ENCODE data around the gene ENHO.
"Not testable (repeated sequence)": the region's sequence is repeated elsewhere in the genome, so short reads cannot be mapped to it uniquely, and the experiment has no call there.

Gene ENHO

DNA sequence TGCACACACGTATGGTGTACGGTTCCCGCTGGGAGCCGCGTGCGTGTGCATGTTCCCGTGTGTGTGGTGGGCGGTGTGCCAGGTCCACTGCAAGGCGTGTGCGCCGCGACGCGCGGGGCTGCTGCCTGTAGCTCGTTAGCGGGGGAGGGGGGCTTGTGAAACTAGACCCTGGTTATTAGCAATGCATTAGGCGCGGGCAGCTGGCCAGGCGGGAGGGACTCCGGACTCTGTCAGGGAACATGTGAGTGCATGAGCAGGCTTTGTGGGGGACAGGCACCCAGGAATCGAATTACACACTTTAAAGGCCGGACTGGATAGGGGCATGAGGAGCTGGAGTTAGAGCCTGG lies 32.2 kb upstream of the ENHO start:
- DNase-seq = no peak

DNA sequence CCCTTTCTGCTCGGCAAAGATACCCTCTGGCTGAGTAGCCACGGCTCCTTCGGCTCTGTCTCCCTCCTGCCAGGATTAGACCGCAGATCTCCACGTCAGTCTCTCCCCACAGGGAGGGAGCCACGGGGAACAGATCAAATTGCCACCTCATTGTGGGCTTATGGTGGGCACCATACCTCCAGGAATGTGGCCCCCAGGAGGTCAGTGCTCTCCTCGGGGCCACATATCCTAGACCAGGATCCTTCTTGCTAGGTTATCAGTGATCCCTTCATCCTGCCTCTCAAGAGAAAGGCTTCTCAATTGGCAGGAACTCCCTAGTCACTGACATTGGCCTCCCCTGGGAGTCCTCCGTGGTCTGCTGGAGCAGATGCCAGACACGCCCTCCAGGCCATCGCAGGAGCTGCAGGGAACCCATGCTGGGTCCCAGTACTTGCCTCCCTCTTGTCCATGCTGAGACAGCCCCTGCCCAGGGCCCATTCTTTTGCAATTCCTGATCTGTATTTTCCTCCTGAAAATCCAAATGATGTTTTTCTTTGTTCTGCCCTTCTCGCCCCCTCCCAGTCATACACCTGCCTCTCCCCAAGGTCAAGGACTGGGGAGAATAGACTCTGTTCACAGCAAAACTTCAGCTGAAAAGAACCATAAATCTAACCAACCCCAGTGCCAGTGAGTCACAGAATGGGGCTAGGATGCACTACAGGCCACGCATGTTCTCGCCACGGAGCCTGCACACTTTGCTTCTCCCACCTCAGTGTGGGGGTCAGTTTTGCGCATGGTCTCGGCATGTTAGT lies 31.6 kb upstream of the ENHO start:
- DNase-seq = no peak

DNA sequence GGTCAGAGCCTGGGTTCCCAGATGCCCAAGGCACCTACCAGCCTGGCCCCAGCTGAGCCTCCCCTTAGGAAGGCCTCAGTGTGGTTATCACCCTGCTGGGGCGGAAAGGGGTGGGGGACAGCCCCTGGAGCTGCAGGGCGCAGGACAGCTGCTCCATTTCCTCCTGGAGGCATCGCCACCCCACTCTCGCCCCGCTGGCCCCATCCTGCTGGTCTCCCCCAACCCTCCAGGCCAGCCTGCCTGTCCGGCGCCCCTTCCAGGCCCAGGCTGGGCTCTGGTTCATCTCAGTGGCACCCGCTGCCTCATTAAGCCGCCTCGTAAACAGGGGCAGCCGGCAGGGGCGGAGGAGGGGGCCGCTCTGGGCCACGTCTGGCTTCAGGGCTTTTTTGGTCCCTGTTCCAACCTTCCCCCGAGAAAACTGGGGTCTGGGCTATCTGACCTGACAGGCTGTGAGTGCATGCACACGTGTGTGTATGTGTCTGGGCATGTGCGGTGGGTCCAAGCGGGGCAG lies 30.8 kb upstream of the ENHO start:
- no peak for DNase-seq

DNA sequence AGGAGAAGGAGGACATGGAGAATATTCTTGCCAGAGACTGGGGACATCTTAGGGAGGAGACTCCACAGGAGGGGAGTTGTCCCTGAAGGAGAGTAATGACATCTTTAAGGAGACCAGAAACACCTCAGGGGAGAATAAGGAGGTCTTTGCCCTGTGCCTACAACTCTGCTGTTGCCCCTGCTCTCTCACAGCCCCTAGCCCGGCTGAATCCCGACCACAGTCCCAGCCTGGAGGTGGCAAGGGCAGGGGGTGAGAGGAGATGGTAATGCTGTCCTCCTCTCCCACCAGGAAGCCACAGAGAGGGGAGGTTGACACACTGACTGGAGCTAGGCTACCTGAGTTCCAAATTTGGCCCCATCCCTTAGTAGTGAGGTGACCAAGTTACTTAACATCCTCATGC lies 30.2 kb upstream of the ENHO start:
- DNase-seq = no peak

DNA sequence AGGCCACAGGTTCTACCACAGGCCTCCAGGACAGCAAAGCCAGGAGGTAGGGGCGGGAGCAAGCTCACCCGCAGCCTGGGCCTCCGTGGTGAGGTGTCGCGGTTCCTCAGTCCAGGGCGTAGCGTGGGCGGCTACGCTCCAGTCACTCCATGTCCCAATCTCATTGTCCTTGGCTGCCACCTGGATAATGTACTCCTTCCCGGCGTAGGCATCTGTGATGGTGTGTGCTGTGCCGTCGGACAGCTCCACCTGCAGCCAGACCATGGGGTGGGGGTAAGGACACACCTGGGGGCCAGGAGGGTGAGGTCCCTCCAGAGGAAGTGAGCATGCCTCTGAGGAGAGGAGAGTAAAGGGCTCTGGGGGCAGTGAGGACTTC lies 29.8 kb upstream of the ENHO start:
- no peak for DNase-seq

DNA sequence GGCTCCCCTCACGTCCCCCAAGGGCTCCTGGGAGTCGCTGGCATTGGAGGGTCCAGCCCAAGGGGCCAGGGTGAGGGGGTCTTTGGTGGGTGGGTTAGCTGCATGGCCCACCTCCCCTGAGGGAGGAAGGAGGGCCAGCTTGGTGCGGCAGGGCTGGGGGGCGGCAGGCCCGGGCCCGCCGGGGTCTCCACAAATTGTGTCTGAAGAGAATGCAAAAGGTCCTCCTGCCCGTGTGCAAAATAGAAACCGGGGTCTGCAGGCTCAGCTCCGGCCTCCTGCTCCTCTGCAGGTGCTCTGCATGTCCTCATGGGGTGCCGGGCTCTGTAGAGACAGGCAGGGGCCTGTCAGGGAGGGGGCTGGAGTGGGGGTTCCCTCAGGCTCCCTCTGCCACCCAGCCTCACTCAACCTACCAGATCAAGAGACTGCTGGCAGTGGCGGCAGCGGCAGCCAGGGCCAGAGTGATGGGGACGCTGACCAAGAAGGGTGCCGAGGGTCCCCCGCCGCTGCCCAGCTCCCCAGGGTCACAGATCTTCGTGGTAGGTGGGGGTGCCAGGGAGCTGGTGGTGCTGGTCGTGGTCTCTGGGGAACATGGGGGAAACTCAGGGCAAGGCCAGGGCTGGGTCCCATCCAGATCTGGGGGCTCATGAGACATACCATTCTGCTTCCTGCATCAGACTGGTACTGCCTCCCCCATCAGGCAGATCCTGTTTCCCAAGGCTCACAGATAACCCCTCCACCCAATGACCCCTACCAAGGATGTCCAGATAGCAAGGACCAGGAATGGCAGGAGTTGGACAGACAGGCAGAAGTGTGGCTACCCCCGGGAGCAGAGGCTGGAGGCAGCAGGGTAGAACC lies 29.2 kb upstream of the ENHO start:
- no peak for DNase-seq

DNA sequence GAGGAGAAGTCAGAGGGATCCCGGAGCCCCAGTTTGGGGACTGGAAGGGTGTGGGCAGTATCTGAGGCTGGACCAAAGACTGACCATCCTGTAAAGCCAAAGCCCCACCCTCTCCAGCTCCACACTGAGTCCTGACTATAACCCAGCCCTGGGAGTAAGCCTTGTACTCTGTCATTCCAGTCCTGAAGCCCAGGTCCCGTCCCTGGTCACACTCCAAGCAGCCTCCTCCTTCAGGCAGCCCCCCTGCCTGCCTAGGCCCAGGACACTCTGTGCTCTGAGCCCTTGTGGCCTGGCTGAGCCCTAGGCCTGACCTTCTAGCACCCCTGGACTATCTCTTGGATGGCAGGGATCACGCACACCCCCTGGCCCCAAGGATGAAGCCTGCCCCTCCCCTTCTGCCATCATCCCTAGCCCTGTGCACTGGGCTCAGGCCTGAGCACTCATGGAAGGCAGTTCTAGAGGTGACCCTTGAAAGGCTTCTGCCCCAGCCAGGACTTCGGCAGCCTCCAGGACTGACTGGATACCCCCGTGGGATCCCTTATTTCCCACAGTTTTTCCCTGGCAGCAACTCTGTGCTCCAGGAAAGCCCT lies 28.0 kb upstream of the ENHO start:
- DNase-seq = no peak

DNA sequence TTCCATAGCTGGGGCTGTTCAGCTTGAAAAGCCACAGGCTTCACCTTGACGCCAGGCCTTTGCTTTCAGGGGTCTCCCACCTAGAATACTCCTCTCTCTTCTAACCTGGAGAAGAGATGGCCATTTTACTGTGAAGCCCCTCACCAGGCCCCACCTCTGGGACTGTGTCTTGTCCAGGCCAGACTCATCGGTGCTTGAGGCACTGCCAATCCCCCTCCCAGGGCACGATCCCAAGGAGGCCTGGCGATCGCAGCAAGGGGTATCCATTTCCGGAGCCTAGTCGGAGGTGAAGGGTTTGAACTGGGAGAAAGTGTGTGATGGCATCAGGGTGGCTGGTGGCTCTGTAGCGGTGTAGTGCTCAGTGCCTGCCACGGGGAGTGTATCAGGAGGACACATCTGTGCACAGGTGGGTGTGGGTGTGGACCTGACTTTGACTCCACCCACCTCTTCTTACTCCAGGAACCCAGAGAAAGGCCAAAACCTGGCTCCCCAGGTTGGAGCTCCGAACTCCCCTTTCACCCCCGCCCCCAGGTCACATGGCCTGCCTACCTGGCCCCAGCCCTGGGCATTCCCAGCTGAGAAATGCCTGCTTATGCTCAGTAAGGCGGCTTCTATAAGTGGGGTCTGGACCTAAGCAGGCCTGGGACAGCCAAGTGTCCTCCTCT lies 27.4 kb upstream of the ENHO start:
- DNase-seq = no peak

DNA sequence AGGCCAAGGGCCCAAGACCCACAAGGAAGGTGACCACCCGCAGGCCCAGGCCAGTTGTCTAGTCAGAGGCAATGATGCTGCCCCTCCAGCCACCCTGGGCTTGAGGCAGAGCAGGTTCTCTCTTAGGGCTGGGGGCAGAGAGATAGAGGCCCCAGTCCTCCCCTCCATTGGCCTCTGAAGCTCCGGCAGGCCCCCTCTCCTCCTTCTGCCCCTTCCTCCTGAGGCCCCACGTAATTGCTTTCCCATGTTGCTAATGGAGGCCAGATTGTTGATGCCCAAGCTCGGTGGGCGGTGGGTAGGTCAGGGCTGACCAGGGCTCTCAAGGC lies 26.6 kb upstream of the ENHO start:
- no peak for DNase-seq

DNA sequence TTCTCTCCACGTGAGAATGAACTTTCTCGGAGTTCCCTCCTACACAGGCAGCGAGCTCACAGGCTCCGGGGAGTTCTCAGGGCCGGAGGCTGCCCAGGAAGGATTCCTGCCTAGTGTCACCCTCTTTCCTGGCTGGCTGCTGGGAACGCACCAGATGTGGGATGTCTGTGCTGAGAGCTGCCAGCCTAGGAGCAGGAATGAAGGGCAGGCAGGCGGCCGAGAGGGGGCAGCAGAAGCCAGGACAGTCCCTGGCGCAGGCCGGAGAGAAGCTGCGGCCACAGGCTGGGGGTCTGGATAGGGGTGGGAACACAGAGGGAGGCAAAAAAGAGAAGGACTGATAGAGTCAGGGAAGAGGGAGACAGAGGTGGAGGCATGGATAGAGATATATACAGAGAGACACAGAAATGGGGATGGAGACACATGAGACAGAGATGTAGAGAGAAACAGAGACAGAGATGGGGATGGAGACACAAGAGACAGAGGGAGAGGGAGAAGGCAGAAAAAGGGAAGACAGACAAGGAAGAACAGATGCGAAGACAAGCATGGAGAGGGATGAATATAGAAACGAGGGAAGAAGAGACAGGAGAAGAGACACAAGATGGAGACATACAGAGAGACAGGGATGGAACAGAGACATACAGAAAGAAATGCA lies 25.3 kb upstream of the ENHO start:
- no peak for DNase-seq

DNA sequence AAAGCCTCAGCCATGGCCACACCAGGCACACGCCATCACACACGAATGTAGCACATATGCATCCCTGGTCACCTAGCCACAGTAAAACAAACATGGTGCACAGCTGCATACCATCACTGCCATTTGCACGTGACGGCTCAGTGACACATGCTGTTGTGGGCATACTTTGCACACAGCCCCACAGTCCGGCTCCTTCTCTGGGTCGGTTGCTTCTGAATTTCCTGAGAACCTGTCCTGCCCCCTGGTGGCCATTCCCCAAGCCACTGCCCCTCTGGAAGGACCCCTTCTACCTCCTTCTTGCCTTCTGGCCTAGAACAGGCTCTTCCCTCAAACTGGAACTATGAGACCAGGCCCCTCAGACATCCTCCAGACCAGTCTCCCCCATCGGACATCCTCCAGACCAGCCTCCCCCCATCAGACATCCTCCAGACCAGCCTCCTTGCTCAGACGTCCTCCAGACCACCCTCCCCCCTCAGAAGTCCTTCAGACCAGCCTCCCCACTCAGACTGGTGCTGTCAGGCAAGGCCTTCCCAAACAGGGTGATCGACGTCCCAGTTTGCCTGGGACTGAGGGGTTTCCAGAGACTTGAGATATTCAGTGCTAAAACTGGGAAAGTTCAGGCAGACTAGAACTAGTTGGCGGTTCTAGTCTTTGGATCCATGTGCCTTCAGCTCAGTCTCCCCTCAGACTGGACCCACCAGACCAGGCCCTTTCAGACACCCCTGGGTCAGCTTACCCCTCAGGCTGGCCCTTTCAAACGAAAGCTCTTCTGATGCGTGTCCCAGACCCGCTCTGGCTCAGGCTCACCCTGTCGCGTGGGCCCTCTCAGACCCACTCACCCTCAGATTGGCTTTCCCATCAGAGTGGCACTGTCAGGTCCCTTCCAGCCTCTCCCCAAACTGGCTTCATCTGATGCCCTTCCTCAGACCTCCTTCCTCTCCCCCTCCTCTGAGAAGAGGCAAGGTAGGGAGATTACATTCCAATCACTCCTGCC lies 24.3 kb upstream of the ENHO start:
- DNase-seq = no peak

DNA sequence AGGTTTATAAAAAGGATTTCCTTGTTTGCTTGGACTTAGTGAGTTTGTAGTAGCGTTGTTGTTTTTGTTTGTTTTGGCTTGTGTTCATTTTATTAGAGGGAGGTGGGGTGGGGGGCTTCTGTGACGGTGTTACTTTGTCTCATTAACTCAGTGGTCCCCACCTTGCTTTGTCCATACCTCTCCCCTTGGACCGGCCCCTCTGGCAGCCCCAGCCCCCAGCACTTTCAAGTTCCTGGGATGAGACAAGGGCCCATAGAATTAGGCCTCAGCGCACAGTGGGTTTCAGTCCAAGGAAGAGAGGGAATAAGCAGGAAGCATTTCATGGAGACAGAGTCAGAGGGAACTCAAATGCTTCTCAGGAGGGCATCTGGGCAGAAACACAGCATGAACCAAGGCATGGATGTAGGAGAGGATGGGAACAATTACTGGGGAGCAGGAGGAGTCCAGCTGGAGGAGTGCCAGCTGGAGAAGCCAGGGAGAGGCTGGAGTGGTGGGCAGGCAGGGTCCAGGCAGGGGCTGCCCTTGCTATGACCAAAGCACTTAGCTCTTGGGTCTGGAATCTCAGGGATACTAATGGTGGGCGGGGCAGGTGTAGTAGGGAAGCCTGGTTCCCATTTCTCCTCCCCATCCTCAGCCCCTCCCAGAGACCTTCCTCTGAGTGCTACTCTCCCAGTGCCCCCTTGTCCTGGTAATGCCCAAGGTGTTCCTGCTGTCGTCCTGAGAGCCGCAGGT lies 23.5 kb upstream of the ENHO start:
- no peak for DNase-seq

DNA sequence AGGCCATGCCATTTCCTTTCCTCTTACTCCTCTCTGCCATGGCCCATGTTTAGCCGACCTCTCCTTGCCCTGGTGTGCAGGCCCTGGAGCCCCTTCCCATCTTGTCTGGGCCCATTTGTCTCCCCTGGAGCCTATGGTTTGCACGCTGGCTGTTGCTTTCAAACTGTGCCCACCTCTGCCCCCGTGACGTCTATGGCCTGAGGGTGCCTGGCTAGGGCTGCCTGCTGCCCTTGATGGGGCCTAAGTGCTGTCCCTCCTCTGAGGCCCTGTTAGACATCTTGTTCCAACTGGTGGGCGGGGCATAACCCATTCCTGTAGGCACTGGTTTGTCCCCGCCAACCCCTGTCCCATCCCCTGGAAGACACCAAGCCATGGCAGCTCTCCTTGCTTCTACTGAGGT lies 22.7 kb upstream of the ENHO start:
- no peak for DNase-seq

DNA sequence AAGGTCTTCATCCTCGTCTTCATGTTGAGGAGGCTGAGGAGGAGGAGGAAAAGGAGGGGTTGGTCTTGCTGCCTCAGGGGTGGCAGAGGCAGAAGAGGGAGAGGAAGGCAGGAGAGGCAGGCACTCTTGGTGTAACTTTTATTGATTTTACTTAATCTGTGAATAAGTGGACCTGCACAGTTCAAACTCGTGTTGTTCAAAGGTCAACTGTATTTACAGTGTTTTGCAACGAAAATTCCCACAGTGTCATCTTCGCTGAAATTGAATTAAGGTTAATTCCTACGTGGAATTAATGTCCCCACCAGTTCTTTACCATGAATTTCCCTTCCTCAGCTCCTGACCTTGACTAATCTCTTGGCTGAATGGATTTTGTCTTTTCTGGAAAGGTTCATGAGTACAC lies 21.2 kb upstream of the ENHO start:
- DNase-seq = no peak

DNA sequence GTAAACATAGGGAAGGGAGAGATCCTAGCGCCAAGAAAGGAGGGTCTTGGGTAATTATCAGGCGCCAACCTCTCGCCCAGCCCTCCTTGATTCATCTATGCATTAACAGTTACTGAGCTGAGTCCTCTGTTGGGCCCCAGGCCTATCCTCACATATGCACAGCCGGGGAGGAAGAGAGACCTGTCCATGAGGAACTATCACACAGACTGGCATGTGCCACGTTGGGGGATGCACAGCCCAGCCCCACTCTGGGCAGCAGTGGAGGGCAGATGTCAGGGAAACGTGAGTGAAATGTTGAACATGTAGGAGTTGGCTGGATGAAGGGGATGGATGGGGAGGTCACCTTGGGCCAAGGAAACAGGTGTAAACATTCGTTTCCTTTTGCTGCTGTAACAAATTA lies 18.8 kb upstream of the ENHO start:
- no peak for DNase-seq

DNA sequence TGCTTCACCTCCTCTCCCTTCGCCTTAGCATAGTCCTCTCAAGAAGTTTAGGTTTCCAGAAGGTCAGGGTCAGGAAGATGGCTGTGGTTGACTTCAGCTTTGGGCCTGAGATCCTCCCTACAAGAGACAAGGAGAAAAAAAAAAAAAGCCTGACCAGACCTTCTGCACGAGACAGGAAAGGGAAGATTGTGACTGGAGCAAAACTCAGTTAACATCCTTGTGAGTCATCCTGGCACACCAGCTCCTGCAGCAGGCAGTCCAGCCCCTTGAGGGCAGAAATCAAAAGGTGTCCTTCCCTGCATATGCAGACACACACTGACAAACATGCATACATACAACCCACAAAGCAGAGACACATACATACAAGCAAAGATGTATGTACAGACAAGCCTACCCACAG lies 18.0 kb upstream of the ENHO start:
- no peak for DNase-seq

DNA sequence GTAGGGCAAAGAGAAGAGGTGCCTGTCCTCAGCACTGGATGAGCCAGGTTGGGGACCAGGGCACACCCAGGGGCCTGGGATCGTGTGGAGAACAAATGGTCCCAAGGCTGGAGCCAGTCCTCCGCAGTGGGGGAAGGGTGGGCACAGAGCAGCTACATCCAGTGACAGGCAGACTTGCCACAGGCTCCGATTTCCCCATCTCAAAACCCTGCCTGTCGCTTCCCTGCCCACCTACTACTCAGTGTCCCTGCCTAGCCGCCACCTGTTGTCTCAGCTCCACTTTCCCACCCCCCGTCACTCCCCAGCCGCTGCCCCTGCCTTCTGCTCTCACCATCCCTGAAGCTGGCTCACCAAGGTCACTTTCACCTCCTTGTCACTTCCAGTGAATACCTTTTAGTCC lies 13.9 kb upstream of the ENHO start:
- no peak for DNase-seq

DNA sequence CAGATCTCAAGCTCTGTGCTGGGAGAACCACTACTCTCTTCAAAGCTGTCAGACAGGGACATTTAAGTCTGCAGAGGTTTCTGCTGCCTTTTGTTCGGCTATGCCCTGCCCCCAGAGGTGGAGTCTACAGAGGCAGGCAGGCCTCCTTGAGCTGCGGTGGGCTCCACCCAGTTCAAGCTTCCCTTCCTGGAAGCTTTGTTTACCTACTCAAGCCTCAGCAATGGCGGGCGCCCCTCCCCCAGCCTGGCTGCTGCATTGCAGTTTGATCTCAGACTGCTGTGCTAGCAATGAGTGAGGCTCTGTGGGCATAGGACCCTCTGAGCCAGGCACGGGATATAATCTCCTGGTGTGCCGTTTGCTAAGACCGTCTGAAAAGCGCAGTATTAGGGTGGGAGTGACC lies 9.3 kb upstream of the ENHO start:
- not testable (repeated sequence) for DNase-seq

DNA sequence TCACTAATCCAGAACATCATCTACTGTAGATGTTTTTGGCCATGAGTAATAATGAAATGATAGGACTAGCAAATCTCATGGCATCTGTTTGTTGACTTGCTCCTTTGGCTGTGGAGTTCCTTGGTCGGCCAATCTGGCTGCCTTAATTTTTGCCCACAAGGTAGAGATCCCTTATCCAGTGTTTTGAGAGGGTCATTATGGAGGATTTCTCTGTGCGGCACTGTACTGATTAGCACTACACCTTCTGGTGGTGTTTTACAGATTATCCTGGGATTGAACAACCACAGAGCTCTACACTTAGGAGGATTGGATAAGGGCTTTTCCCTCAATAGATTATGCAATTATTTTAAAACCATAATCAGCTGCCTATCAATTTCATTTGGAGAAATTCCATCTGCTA lies 3.2 kb upstream of the ENHO start:
- no peak for DNase-seq

DNA sequence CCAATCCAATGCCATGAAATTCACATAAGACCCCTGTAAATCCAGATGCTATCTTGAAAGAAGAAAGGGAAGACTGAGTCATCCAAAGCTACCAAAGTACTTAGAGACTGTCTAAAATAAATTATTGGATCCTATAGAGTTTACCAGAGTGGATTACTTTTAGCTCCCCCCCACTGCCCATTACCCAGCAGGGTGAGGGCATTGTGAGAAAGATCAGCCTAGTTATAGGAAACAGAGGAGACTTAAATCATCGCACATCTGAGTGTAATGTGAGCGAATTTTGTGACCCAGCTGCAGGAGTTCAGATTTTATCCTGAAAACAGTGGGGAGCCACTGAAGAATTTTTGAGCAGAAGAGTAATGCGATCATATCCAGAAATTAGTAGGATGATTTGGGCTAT lies 1.6 kb upstream of the ENHO start:
- DNase-seq = no peak

Data from GOT3 (cell line).